Inferior parietal cortex (tissue), 1 donor: Measurements from ENCODE around the gene ZFYVE26.
"Not testable (repeated sequence)": the region's sequence is repeated elsewhere in the genome, so short reads cannot be mapped to it uniquely, and the experiment has no call there.

Experiments used
- DNase-seq: peaks from one replicate; pipeline ENCODE4 v3.0.0-alpha.2; 2016; ENCODE audit errors: extremely low spot score

Gene ZFYVE26

GRCh38 chr14:67816326-67817002, at the start of gene ZFYVE26:
ZFYVE26 (minus strand) TSS chr14:67816590; CDS start chr14:67815963, 627 bp downstream.
- peak; percentile 98 for DNase-seq

- DNase-seq, result no peak
Observed at GRCh38 chr14:67863223-67863622, 46.8 kb upstream of the ZFYVE26 start.

DNA sequence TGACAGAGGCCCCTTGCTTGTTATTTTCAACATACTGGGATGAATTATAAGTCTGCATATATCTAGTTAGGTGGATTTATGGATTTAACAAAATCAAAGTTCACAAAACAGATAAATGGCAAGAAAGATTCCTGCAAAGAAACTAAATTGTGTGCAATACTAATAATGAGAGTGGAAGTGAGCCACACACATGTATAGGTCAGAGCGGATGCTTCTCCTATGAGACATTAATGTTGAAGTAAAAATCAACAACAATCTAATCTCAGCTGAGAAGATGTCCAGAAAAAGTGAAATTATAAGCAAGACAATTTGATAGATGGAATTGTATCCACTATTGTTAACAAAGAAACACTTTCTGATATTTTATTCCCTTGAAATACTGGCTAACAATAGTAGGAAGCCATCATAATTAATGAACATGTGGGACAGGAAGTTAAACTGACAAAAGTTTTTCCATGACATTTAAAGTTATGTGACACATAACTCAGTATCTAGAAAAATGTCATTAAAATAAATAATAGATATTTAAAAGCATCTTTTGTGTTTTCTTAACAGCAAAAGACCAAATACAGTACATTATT, 42.9 kb upstream of the ZFYVE26 start:
- no peak for DNase-seq

- DNase-seq, result no peak
Observed at GRCh38 chr14:67857778-67858350, 41.5 kb upstream of the ZFYVE26 start.

DNA sequence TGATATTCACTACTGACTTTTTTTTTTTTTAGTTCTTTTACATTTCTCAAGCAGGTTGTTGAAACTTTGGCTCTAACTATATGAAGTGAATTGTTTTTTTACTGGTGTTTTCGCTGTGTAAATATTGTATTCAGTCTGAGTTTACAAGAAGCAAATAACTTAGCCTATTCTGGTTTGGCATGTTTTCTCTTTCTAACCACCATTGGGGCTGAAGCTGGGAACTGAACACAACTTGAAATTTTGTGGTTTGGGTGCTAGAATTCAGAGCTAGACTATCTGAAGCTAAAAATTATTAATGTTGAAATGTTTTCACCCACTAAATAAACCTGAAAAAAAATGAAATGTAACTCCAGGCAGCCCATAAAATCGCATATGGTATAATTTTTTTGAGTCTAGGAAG, 40.4 kb upstream of the ZFYVE26 start:
- DNase-seq, result no peak

- no peak for DNase-seq
Observed at GRCh38 chr14:67853715-67854114, 37.3 kb upstream of the ZFYVE26 start.

DNA sequence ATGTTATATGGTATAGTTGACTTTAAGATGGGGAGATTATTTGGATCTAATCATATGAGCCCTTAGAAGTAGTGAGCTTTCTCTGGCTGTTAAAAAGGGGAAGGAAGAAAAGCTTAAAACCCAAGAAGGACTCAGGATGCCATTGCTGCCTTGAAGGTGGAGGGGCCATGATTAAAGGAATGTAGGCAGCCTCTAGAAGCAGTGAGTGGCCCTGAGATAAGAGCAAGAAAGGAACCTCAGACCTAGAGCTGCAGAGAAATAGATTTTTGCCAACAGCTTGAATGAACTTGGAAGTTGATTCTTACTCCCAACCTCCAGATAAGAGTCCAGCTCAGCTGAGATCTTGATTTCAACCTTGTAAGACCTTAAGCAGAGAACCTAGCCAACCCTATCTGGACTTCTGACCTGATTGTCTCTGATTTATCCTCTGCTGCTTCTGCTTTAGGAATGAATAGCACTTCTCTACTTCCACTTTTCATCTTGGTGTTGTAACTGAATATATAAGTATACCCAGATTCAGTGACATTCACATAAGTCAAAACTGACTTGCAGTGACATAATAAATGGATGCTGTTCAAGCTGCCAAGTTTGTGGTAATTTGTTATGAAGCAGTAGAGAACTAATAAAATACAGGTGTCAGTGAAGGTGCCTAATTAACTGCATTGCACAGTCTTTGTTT, 36.7 kb upstream of the ZFYVE26 start:
- no peak for DNase-seq

- DNase-seq, result no peak
Observed at GRCh38 chr14:67851785-67852410, 35.5 kb upstream of the ZFYVE26 start.

DNA sequence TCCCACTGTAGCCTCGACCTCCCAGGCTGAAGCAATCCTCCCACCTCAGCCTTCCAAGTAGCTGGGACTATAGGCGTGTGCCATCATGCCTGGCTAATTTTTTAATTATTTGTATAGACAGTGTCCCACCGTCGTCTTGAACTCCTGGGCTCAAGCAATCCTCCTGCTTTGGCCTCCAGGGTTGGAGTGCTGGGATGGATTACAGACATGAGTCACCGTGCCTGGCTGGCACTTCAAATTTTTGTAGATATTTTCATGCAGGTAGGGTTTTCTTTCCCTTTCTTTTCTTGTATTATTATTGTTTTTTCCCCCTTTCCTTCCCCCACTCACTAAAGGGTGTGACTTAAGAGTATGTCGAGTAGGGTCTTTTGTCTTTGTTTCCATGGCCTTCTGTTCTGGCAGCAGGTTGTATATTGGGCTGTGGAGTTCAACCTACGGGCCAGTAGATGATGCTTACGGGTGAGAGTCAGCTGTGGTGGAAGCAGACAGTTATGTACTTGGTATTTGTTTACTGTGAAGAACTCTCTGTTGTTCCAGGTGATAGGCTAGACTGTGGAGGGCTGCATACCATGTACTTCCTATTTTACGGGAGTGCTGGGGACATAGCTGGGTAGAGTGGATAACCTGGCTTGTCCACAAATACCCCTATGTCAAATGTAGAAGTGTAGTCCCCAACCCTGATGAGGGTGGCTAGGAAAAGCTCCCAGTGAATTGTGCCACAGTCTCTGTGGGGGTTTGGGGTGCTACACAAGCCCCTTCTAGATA, 33.9 kb upstream of the ZFYVE26 start:
- DNase-seq, result no peak

- no peak for DNase-seq
Observed at GRCh38 chr14:67846029-67846610, 29.7 kb upstream of the ZFYVE26 start.

DNA sequence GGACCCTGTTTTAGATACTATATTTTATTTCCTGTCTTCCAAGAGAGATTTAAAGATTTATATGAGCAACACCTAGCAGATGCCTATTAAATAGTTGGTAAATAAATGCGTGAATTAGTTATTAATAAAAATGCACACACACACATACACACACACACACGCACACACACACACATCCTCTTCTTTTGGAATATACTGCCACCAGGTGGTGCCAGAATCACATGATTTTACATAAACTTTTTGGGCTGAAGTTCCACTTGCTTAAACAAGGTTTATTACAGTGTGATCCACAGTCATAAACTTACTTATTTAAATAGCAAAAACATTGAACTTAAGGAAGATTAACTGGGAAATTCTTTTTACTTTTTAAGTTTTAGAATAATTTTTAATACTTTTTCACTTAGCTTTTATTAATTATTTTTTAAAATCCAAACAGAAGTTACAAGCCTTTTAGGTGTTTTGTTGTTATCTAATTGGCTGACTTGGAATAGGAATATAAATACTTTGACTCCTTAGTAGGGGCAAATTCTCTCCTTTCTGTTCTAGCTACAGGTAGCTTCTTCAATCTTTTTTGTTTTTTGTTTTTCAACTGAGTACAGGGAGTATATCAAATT, 20.7 kb upstream of the ZFYVE26 start:
- peak; percentile 47 for DNase-seq

DNA sequence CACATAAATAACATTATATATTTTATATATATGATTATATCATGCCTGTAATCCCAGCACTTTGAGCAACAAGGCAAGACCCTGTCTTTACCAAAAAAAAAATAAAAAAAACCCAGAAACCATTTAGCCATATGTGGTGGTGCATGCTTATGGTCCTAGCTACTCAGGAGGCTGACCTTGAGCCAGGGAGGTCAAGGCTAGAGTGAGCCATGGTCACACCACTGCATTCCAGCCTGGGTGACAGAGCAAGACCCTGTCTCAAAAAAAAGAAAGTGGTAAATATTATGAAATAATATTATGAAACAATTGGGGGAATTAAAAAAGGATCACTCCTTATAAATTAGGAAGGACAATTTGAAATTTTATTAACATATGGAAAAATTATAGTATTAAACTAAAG, 19.2 kb upstream of the ZFYVE26 start:
- DNase-seq, result no peak

DNA sequence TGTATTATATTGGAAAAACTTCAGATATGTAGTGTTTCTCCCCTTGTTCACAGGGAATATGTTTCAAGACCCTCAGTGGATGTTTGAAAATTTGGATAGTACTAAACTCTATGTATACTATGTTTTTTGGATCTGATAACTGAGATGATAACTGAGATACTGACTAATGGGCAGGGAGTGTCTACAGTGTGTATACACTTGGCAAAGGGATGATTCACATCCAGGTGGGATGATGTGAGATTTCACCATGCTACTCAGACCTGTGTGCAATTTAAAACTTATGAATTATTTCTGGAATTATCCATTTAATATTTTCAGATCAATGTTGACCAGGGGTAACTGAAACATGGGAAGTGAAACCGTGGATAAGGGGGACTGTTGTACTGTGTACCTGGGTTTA, 17.0 kb upstream of the ZFYVE26 start:
- DNase-seq, result no peak

GRCh38 chr14:67831113-67831512, 14.7 kb upstream of the ZFYVE26 start:
- no peak for DNase-seq

GRCh38 chr14:67821121-67821520, 4.7 kb upstream of the ZFYVE26 start:
- no peak for DNase-seq

- DNase-seq, result no peak
Observed at GRCh38 chr14:67820428-67820971, 4.1 kb upstream of the ZFYVE26 start.

DNA sequence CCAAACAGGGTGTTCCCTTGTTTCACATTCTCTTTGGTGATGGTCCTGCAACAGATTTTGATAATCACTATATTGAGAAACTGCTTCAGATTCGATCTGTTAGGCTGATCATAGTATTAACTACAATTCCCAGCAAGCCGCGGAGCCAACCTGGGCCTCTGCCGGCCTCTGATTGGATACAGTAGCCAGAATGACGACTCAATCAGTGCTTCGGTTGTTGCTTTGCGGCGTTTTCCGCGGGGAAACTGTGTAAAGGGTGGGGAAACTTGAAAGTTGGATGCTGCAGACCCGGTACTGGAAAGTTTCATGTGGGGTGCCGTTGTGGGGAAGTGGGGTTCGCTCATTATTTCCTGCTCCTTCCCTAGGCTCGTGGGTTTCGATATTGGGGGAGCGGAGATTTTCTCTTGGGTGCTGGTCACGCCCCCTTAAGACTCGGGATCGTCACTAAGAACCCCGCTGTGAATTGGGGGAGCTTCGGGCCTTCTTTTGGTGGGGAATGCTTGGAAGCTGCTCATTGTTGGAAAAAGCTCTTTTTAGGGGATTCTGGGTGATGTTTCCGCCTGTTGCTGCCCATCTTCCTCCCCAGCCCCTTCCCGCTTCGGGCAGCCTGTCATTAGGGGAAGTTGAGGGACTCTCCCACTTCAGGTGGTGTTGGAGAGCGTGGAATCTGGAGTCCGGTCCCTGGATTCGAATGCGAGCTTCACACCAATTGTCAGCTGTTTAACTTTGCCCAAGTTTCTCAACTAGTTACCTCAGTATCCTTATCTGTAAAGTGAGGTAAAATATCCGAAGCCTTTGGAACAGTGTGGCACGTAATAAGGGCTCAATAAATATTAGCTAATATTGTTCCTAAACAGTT, 3.4 kb upstream of the ZFYVE26 start, which contains the start of gene RAD51B:
TSS of gene RAD51B (plus strand) at position 217 of the 859 bp plus-strand sequence.
- peak; percentile 90 for DNase-seq

- DNase-seq, result not testable (repeated sequence)
Observed at GRCh38 chr14:67818476-67818875, 2.1 kb upstream of the ZFYVE26 start.

DNA sequence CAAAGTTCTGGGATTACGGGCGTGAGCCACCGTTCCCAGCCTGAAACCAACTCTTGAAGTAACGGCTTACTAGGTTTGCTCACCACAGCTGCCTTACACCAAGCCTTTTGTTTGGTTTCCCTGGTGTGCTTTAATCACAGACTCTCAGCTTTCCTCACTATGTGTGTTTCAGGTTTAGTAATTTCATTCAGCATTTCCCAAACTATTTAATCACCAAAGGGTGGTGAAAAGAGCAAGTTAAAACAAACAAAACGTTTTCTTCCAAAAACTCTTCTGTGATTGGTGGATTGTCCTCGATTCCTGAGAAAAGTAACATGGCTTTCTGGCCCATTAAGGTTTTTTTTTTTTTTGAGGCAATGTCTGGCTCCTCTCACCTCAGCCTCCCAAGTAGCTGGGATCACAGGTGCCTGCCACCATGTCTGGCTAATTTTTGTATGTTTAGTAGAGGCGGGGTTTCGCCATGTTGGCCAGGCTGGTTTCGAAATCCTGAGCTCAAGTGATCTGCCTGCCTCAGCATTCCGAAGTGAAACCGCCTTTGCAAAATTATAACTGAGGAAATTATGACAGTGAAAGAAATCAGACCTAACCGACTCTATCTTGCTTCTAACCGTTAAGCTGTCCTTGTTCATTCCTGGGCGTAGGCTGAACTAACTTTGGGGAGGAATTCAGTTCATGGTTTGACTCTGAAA, 1.5 kb upstream of the ZFYVE26 start:
- DNase-seq, result no peak
